HepG2 (cell line): ENCODE measurements around the gene BCCIP. TPM values are rescaled to one million over a fixed set of nuclear protein-coding genes. Genes with fewer than 3 reads are reported as not detected.

Experiments
- ATAC-seq: fragments of 200-7000 bp; cut with Tn5 transposase; 3 replicates; pipeline ENCODE4 v1.9.1; 2020; ENCODE audit warnings: mild to moderate bottlenecking, moderate library complexity
- BruUV-seq: library from RNA; stranded (reverse); fragments of 400-500 nt; replicated peaks from 2 replicates; lab custom pipeline; 2021; lab: Mats Ljungman, UMichigan
- CTCF ChIA-PET: fragments of 300-600 bp; formaldehyde crosslinking; extraction: SDS; loops from one replicate; lab custom pipeline; 2021; ENCODE audit warnings: low total read pairs, inconsistent platforms, low intra/inter-chr PET ratio; lab: Yijun Ruan, JAX
- POLR2A ChIA-PET: fragments of 350-600 bp; sonication (Branson Sonifier 250); formaldehyde crosslinking; loops from one replicate; lab custom pipeline; 2020; ENCODE audit warnings: antibody characterized with exemption, inconsistent platforms; lab: Yijun Ruan, JAX
- DNase-seq: peaks from one replicate; pipeline ENCODE4 v3.0.0-alpha.2; 2015; ENCODE audit warnings: low spot score
- FAIRE-seq: peaks from 3 replicates; lab custom pipeline; 2011; peaks lifted over from hg19 to GRCh38; lab: Jason Lieb, UNC
- H2AFZ ChIP-seq: one replicate; pipeline ENCODE4 v1.6.1; 2011; ENCODE audit warnings: low read length, inconsistent platforms
- H3K27ac ChIP-seq: fragments of 300-600 bp; 3 replicates; pipeline ENCODE4 v1.8.0; 2011; ENCODE audit warnings: mixed run types, mild to moderate bottlenecking, mixed read lengths, low read length, inconsistent platforms; ENCODE audit not compliant: insufficient read depth; ENCODE audit errors: extremely low read length
- H3K27me3 ChIP-seq, 2 experiments: fragments of 200-600 bp in 1 of 2; 2 replicates in 1 of 2; 3 replicates in 1 of 2; pipeline versions ENCODE4 v1.6.0 to v1.8.0; 2011; ENCODE audit warnings: low read length in 2 of 2, mild to moderate bottlenecking in 2 of 2, moderate library complexity in 2 of 2, inconsistent platforms in 1 of 2; ENCODE audit not compliant: insufficient read depth in 2 of 2, control insufficient read depth in 1 of 2
- H3K36me3 ChIP-seq, 2 experiments: fragments of 200-600 bp in 1 of 2; replicated peaks in 1 of 2; 2 replicates in 1 of 2; 3 replicates in 1 of 2; pipeline versions ENCODE4 v1.5.1 to v1.8.0; 2011; ENCODE audit warnings: low read length in 2 of 2, inconsistent platforms in 1 of 2; ENCODE audit not compliant: insufficient read depth in 2 of 2, control insufficient read depth in 1 of 2
- H3K4me1 ChIP-seq: 2 replicates; pipeline ENCODE4 v1.5.1; 2012; ENCODE audit warnings: low read length, inconsistent platforms; ENCODE audit not compliant: insufficient read depth
- H3K4me2 ChIP-seq: 2 replicates; pipeline ENCODE4 v1.6.0; 2011; ENCODE audit warnings: low read depth, low read length, inconsistent platforms
- H3K4me3 ChIP-seq, 3 experiments: fragments of 200-600 bp in 1 of 3; sonication (generic), shearing (Covaris generic) in 1 of 3; replicated peaks in 1 of 3; 2 replicates each; pipeline ENCODE4 v1.5.1; 2011 to 2016; ENCODE audit warnings: low read length in 3 of 3, inconsistent platforms in 2 of 3, low read depth in 2 of 3, mild to moderate bottlenecking in 2 of 3, control low read depth in 1 of 3, mixed read lengths in 1 of 3; ENCODE audit not compliant: insufficient read depth in 1 of 3
- H3K79me2 ChIP-seq: one replicate; pipeline ENCODE4 v1.6.1; 2011; ENCODE audit warnings: low read length, inconsistent platforms; ENCODE audit not compliant: insufficient read depth
- H3K9ac ChIP-seq: 2 replicates; pipeline ENCODE4 v1.6.0; 2011; ENCODE audit warnings: mild to moderate bottlenecking, low read depth, low read length, inconsistent platforms; ENCODE audit not compliant: insufficient read depth
- H3K9me3 ChIP-seq: 2 replicates; pipeline ENCODE4 v1.5.1; 2012; ENCODE audit warnings: mild to moderate bottlenecking, low read length
- H4K20me1 ChIP-seq: 2 replicates; pipeline ENCODE4 v1.6.0; 2011; ENCODE audit warnings: inconsistent platforms, mild to moderate bottlenecking, low read length, moderate library complexity; ENCODE audit not compliant: insufficient read depth
- BORCS8-MEF2B ChIP-seq: sonication (generic); formaldehyde crosslinking; IDR thresholded peaks from 2 replicates; pipeline ENCODE4 v1.8.0; 2022; ENCODE audit warnings: mild to moderate bottlenecking, missing genetic modification reagents
- EEA1 ChIP-seq: sonication (generic); formaldehyde crosslinking; IDR thresholded peaks from 2 replicates; pipeline ENCODE4 v1.5.1; 2020; ENCODE audit warnings: mild to moderate bottlenecking, missing genetic modification reagents, borderline replicate concordance
- FIP1L1 ChIP-seq: fragments of 200-400 bp; formaldehyde crosslinking; IDR thresholded peaks from 2 replicates; pipeline ENCODE4 v1.6.1; 2018; ENCODE audit warnings: low read depth, mild to moderate bottlenecking, low read length, moderate library complexity, borderline replicate concordance; ENCODE audit not compliant: insufficient read depth
- FOSL1 ChIP-seq: sonication (generic); formaldehyde crosslinking; IDR thresholded peaks from 2 replicates; pipeline ENCODE4 v1.9.0; 2021; ENCODE audit warnings: missing genetic modification reagents, borderline replicate concordance
- FOSL2 ChIP-seq: sonication (generic); formaldehyde crosslinking; IDR thresholded peaks from 2 replicates; pipeline ENCODE4 v1.4.0; 2020; ENCODE audit warnings: missing genetic modification reagents
- JUNB ChIP-seq: sonication (generic); formaldehyde crosslinking; IDR thresholded peaks from 2 replicates; pipeline ENCODE4 v1.8.0; 2022; ENCODE audit warnings: missing genetic modification reagents, mild to moderate bottlenecking, borderline replicate concordance
- KAT8 ChIP-seq: IDR thresholded peaks from 2 replicates; pipeline ENCODE4 v1.6.1; 2016; ENCODE audit warnings: missing genetic modification reagents, missing compliant biosample characterization
- LCORL ChIP-seq, 2 experiments: fragments of 450-650 bp in 1 of 2; sonication (generic) in 1 of 2; formaldehyde crosslinking in 1 of 2; IDR thresholded peaks; 2 replicates each; pipeline versions ENCODE4 v1.5.0 to v1.6.1; 2017 to 2020; ENCODE audit warnings: antibody characterized with exemption in 1 of 2, missing genetic modification reagents in 1 of 2
- MED1 ChIP-seq: sonication (generic); formaldehyde crosslinking; IDR thresholded peaks from 2 replicates; pipeline ENCODE4 v1.4.0; 2020; ENCODE audit warnings: missing genetic modification reagents
- NPAS2 ChIP-seq: sonication (generic); formaldehyde crosslinking; IDR thresholded peaks from 2 replicates; pipeline ENCODE4 v1.8.0; 2022; ENCODE audit warnings: mild to moderate bottlenecking, missing genetic modification reagents, borderline replicate concordance
- SAP130 ChIP-seq: IDR thresholded peaks from 2 replicates; pipeline ENCODE4 v1.6.1; 2016; ENCODE audit warnings: low read depth
- ZNF101 ChIP-seq: sonication (generic); formaldehyde crosslinking; IDR thresholded peaks from 2 replicates; pipeline ENCODE4 v1.4.0; 2020; ENCODE audit warnings: mild to moderate bottlenecking, low read depth, missing genetic modification reagents, borderline replicate concordance
- ZNF251 ChIP-seq: sonication (generic); formaldehyde crosslinking; IDR thresholded peaks from 2 replicates; pipeline ENCODE4 v1.9.0; 2021; ENCODE audit warnings: mild to moderate bottlenecking, missing genetic modification reagents
- ZNF343 ChIP-seq: sonication (generic); formaldehyde crosslinking; IDR thresholded peaks from 2 replicates; pipeline ENCODE4 v1.4.0; 2020; ENCODE audit warnings: mild to moderate bottlenecking, missing genetic modification reagents
- WGBS: methylation state at CpG from one replicate; pipeline ENCODE4 v1.1.6; 2017; ENCODE audit warnings: low lambda C conversion rate; 5-methylcytosine and 5-hydroxymethylcytosine counted together
- in situ Hi-C: cut with HindIII; loops from 2 replicates; pipeline ENCODE4 v1.10.0; 2017; ENCODE audit warnings: low pct_unique_long_range_greater_than_20kb; ENCODE audit not compliant: extremely low pct_ligation_motif_present
- intact Hi-C: fragments of 100-400 bp; cut with micrococcal nuclease; formaldehyde crosslinking; loops from one replicate; pipeline ENCODE4 v1.10.0; 2022; ENCODE audit not compliant: unreplicated experiment
- polyA plus RNA-seq, 8 experiments: library from polyadenylated mRNA; depleted of rRNA in 3 of 8; stranded (reverse) in 7 of 8; unstranded in 1 of 8; fragments of >200 nt; fragmentation: Illumina TruSeq in 4 of 8; extraction: Trizol in 4 of 8; gene quantifications; 2 replicates each; pipeline versions ENCODE4 v1.2.1 to v1.2.3, GENCODE V29; 2011 to 2016; ENCODE audit warnings: low read depth in 4 of 8, missing spikeins in 1 of 8, mixed read lengths in 1 of 8; ENCODE audit not compliant: insufficient read depth in 1 of 8
- total RNA-seq, 5 experiments: library from RNA; depleted of rRNA; stranded (reverse); fragments of >200 nt; fragmentation: Illumina TruSeq; extraction: Trizol; gene quantifications; 2 replicates each; pipeline ENCODE4 v1.2.3, GENCODE V29; 2016; ENCODE audit warnings: low read depth in 1 of 5
- TF ChIP-seq, protein P1 (sequence below): sonication (generic); formaldehyde crosslinking; IDR thresholded peaks from 2 replicates; pipeline ENCODE4 v1.8.1; 2023; ENCODE audit warnings: mild to moderate bottlenecking, missing genetic modification reagents, borderline replicate concordance
- TF ChIP-seq, protein P2 (sequence below): sonication (generic); formaldehyde crosslinking; IDR thresholded peaks from 2 replicates; pipeline ENCODE4 v1.5.0; 2020; ENCODE audit warnings: mild to moderate bottlenecking, missing genetic modification reagents

The BCCIP gene
- total and polyA plus RNA-seq, 2 of the 13 experiments (the other 11 are each of a cell fraction or from before 2014, with no cell fraction given) = 37.0 to 132 TPM

DNA sequence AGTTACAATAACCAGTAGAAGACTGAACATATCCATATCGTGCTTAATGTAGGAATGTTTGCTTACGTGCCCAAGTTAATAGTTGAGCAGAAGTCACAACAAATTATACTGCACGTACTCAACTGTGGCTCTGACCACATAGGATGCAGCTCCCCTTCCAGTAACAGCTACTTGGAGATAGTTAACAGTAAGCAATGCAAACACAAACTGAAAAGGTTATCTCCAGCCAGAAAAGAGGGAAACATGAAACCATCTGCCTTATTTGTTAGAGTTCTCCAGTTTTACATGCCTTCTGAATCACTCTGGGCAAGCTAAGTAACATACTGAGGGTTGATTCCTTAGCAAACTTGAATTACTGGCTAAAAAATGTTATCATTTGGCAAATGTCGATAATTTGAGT is 48.0 kb downstream of the BCCIP start:
- H3K4me1 ChIP-seq = no peaks in the 10 kb centered on the region
- ChIA-PET POLR2A (no interaction called here), CTCF (no interaction called here)
- H3K27ac ChIP-seq = no peak overlapping the region
- in situ Hi-C loops = no loop called here
- no peak overlapping the region for H3K9ac ChIP-seq
- peaks cover 6% of the 10 kb centered on the region; the same call in 1 of the 2 replicates for H3K9me3 ChIP-seq
- TF ChIP-seq FIP1L1 = no peak
- no peak for TF ChIP-seq ZNF101 (CRISPR knock-in tag)
- TF ChIP-seq ZNF343 (CRISPR knock-in tag) = no peak
- TF ChIP-seq EEA1 (CRISPR knock-in tag) = no peak
- no peak for TF ChIP-seq BORCS8-MEF2B
- TF ChIP-seq, protein P1, sequence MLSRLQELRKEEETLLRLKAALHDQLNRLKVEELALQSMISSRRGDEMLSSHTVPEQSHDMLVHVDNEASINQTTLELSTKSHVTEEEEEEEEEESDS (CRISPR knock-in tag) = no peak
- no peaks in the 10 kb centered on the region for H3K27me3 ChIP-seq
- H3K4me2 ChIP-seq = no peak overlapping the region
- H3K79me2 ChIP-seq = no peaks in the 10 kb centered on the region
- H3K4me3 ChIP-seq = no peak overlapping the region
- H3K36me3 ChIP-seq = peaks cover 4 to 15% of the 10 kb centered on the region in 2 experiments; a peak in 4 of 5 replicates
- WGBS = 100% methylated on average over 4 of the region's 4 CpGs
- intact Hi-C loops = no loop called here
- no TSS peak for BruUV-seq
- H4K20me1 ChIP-seq = no peaks in the 10 kb centered on the region
- DNase-seq = no peak
- H2AFZ ChIP-seq = no peak overlapping the region
- no peak for ATAC-seq
- FAIRE-seq = no peak

GRCh38 chr10:125878957-125879835 is 55.9 kb downstream of the BCCIP start:
- Histone ChIP-seq H4K20me1 (no peaks in the 10 kb centered on the region), H3K27ac (peak overlapping the region; percentile 2), H3K9ac (no peak overlapping the region), H2AFZ (no peak overlapping the region), H3K4me3 (no peak overlapping the region), H3K79me2 (no peaks in the 10 kb centered on the region), H3K27me3 (no peaks in the 10 kb centered on the region), H3K36me3 (peaks cover 0 to 8% of the 10 kb centered on the region in 2 experiments; a peak in 1 of 5 replicates), H3K4me2 (no peak overlapping the region), H3K4me1 (peaks cover 12% of the 10 kb centered on the region), H3K9me3 (peaks cover 9% of the 10 kb centered on the region; the same call in 1 of the 2 replicates)
- intact Hi-C loops (no loop called here), in situ Hi-C loops (no loop called here)
- CTCF ChIA-PET = no interaction called here
- ATAC-seq (peak; percentile 91), DNase-seq (peak; percentile 87), FAIRE-seq (peak; percentile 49)
- POLR2A ChIA-PET = no interaction called here
- 74% methylated on average over 11 of the region's 11 CpGs for WGBS
- no TSS peak for BruUV-seq
- TF ChIP-seq FOSL1 (peak; percentile 82; the same call in 1 of the 2 replicates), SAP130 (CRISPR knock-in tag) (peak; percentile 30; the same call in 1 of the 2 replicates), FOSL2 (CRISPR knock-in tag) (peak; percentile 96), ZNF251 (CRISPR knock-in tag) (no peak), NPAS2 (CRISPR knock-in tag) (no peak), MED1 (0 out of 2 replicates have a peak, but pooled peaks have one; percentile 14), LCORL (IDR thresholded peaks at IDR 0.05) (no peak), LCORL (CRISPR knock-in tag; IDR thresholded peaks at IDR 0.05) (peak; percentile 38; the same call in 1 of the 2 replicates), KAT8 (CRISPR knock-in tag) (0 out of 2 replicates have a peak, but pooled peaks have one; percentile 35), JUNB (peak; percentile 50; the same call in 1 of the 2 replicates)
- TF ChIP-seq, protein P2, sequence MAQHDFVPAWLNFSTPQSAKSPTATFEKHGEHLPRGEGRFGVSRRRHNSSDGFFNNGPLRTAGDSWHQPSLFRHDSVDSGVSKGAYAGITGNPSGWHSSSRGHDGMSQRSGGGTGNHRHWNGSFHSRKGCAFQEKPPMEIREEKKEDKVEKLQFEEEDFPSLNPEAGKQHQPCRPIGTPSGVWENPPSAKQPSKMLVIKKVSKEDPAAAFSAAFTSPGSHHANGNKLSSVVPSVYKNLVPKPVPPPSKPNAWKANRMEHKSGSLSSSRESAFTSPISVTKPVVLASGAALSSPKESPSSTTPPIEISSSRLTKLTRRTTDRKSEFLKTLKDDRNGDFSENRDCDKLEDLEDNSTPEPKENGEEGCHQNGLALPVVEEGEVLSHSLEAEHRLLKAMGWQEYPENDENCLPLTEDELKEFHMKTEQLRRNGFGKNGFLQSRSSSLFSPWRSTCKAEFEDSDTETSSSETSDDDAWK = no peak
